NCI-H748 (cell line): ENCODE data around the gene TXLNG.
A peak's percentile ranks its signal among the peaks of the same experiment; 100 is the strongest.

Experiments
- DNase-seq: peaks from one replicate; lab custom pipeline; 2025; ENCODE audit not compliant: unreplicated experiment; lab: John Stamatoyannopoulos, UW

TXLNG gene

GRCh38 chrX:16870862-16871815 lies 84.9 kb downstream of the TXLNG start:
- peak; percentile 65 for DNase-seq

- DNase-seq = peak; percentile 4
These were observed 86.8 kb downstream of the TXLNG start for GRCh38 chrX:16873106-16873505.

GRCh38 chrX:16874458-16875095 lies 88.3 kb downstream of the TXLNG start:
- DNase-seq = no peak

GRCh38 chrX:16876696-16877095 lies 90.4 kb downstream of the TXLNG start:
- DNase-seq = no peak

- DNase-seq = peak; percentile 57
These were observed 95.9 kb downstream of the TXLNG start for GRCh38 chrX:16882169-16882568.

- DNase-seq = peak; percentile 87
These were observed 96.6 kb downstream of the TXLNG start for GRCh38 chrX:16882702-16883486.

- no peak for DNase-seq
These were observed 97.2 kb downstream of the TXLNG start for GRCh38 chrX:16883487-16883804.

- DNase-seq = no peak
These were observed 99.4 kb downstream of the TXLNG start for GRCh38 chrX:16885628-16886027.

GRCh38 chrX:16892504-16893362 lies 106.5 kb downstream of the TXLNG start:
- peak; percentile 83 for DNase-seq
